ENCODE results near the gene ITGB8.

Gene ITGB8

GRCh38 chr7:20293336-20293735, 37.4 kb upstream of the ITGB8 start:
- Histone ChIP-seq H3K79me1 (ENCODE audit: low read depth, low read length) (no peaks in the 10 kb centered on the region), H3K9me3 (replicated peaks in 1 of 2; ENCODE audit: control insufficient read depth in 2 of 2, insufficient read depth in 1 of 2, low read depth in 1 of 2, low read length in 2 of 2) (peaks cover 0 to 8% of the 10 kb centered on the region in 2 donors), H3K18ac (ENCODE audit: low read length) (no peak overlapping the region), H3K23ac (ENCODE audit: low read depth, low read length, poor library complexity) (no peak overlapping the region), H3K27me3 (ENCODE audit: control insufficient read depth in 3 of 3, insufficient read depth in 3 of 3, low read depth in 1 of 3, low read length in 3 of 3) (no peaks in the 10 kb centered on the region), H4K8ac (ENCODE audit: low read depth, low read length) (no peak overlapping the region), H4K91ac (ENCODE audit: low read depth, low read length, poor library complexity) (no peak overlapping the region), H2BK15ac (ENCODE audit: low read length) (no peak overlapping the region), H2AK5ac (ENCODE audit: low read depth, low read length) (no peak overlapping the region), H3K14ac (ENCODE audit: low read length) (no peak overlapping the region), H3K4ac (ENCODE audit: low read length) (no peak overlapping the region), H2AFZ (ENCODE audit: low read length) (no peak overlapping the region), H3K36me3 (replicated peaks in 1 of 2; ENCODE audit: control insufficient read depth in 2 of 2, insufficient read depth in 2 of 2, low read length in 2 of 2) (no peaks in the 10 kb centered on the region), H3K4me1 (ENCODE audit: control insufficient read depth in 2 of 2, insufficient read depth in 1 of 2, low read depth in 1 of 2, low read length in 2 of 2) (peaks cover 0 to 2% of the 10 kb centered on the region in 2 donors), H3K4me3 (ENCODE audit: low read length in 2 of 2) (no peak overlapping the region), H3K4me2 (ENCODE audit: insufficient read depth, low read length, poor library complexity, severe bottlenecking) (no peak overlapping the region), H2BK120ac (ENCODE audit: low read depth, low read length) (no peak overlapping the region), H3K9ac (ENCODE audit: low read depth, low read length, poor library complexity) (no peak overlapping the region), H3K27ac (replicated peaks; ENCODE audit: low read length) (no peak overlapping the region), H2BK12ac (ENCODE audit: low read length) (no peak overlapping the region), H2BK5ac (ENCODE audit: low read length) (no peak overlapping the region)
- DNase-seq (ENCODE audit: low spot score), result no peak
- WGBS, 2 donors (ENCODE audit: extremely low coverage in 2 of 2, insufficient read length in 2 of 2, insufficient replicate concordance in 1 of 2), result no CpG with 5 or more reads among the region's 3 CpGs

- DNase-seq (ENCODE audit: low spot score), result no peak
Measured at GRCh38 chr7:20296444-20296843, 34.3 kb upstream of the ITGB8 start.

DNA sequence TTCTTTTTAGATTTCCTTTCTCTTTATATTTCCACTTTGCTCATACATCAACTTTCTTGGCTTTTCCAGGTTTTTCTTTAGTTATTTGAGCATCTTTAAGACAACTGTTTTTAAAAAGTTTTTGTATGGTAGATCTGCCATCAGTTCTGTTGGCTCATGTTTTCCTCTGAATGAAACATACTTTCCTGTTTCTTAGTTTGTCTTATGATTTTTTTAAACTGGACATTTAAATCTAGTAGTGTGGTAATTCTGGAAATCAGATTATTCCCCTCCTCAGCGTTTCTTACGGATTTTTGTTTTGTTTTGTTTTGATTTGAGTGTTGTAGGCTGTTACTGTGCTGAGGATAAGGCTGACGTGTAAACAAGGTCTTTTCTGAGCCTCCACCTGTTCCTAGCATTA, 33.8 kb upstream of the ITGB8 start:
- H3K27ac ChIP-seq (replicated peaks; ENCODE audit: low read length), result no peak overlapping the region
- no peak for DNase-seq (ENCODE audit: low spot score)

More at GRCh38 chr7:20296444-20296843, 34.3 kb upstream of the ITGB8 start:
- H4K8ac ChIP-seq (ENCODE audit: low read depth, low read length), result no peak overlapping the region
- no peak overlapping the region for H2BK120ac ChIP-seq (ENCODE audit: low read depth, low read length)
- no peak overlapping the region for H3K27ac ChIP-seq (replicated peaks; ENCODE audit: low read length)
- no peak overlapping the region for H2BK15ac ChIP-seq (ENCODE audit: low read length)
- no peak overlapping the region for H3K23ac ChIP-seq (ENCODE audit: low read depth, low read length, poor library complexity)
- no peak overlapping the region for H3K4me3 ChIP-seq (ENCODE audit: low read length in 2 of 2)
- no peak overlapping the region for H2BK12ac ChIP-seq (ENCODE audit: low read length)
- H2AFZ ChIP-seq (ENCODE audit: low read length), result no peak overlapping the region
- no peak overlapping the region for H3K18ac ChIP-seq (ENCODE audit: low read length)
- peaks cover 0 to 8% of the 10 kb centered on the region in 2 donors for H3K9me3 ChIP-seq (replicated peaks in 1 of 2; ENCODE audit: control insufficient read depth in 2 of 2, insufficient read depth in 1 of 2, low read depth in 1 of 2, low read length in 2 of 2)
- H3K4ac ChIP-seq (ENCODE audit: low read length), result no peak overlapping the region
- peaks cover 0 to 2% of the 10 kb centered on the region in 2 donors for H3K4me1 ChIP-seq (ENCODE audit: control insufficient read depth in 2 of 2, insufficient read depth in 1 of 2, low read depth in 1 of 2, low read length in 2 of 2)
- H3K79me1 ChIP-seq (ENCODE audit: low read depth, low read length), result no peaks in the 10 kb centered on the region
- H2AK5ac ChIP-seq (ENCODE audit: low read depth, low read length), result no peak overlapping the region
- H3K4me2 ChIP-seq (ENCODE audit: insufficient read depth, low read length, poor library complexity, severe bottlenecking), result no peak overlapping the region
- H3K9ac ChIP-seq (ENCODE audit: low read depth, low read length, poor library complexity), result no peak overlapping the region
- WGBS, 2 donors (ENCODE audit: extremely low coverage in 2 of 2, insufficient read length in 2 of 2, insufficient replicate concordance in 1 of 2), result no CpG with 5 or more reads among the region's 3 CpGs
- no peak overlapping the region for H4K91ac ChIP-seq (ENCODE audit: low read depth, low read length, poor library complexity)
- no peak overlapping the region for H3K14ac ChIP-seq (ENCODE audit: low read length)
- H3K27me3 ChIP-seq (ENCODE audit: control insufficient read depth in 3 of 3, insufficient read depth in 3 of 3, low read depth in 1 of 3, low read length in 3 of 3), result no peaks in the 10 kb centered on the region
- H2BK5ac ChIP-seq (ENCODE audit: low read length), result no peak overlapping the region
- no peaks in the 10 kb centered on the region for H3K36me3 ChIP-seq (replicated peaks in 1 of 2; ENCODE audit: control insufficient read depth in 2 of 2, insufficient read depth in 2 of 2, low read length in 2 of 2)

DNA sequence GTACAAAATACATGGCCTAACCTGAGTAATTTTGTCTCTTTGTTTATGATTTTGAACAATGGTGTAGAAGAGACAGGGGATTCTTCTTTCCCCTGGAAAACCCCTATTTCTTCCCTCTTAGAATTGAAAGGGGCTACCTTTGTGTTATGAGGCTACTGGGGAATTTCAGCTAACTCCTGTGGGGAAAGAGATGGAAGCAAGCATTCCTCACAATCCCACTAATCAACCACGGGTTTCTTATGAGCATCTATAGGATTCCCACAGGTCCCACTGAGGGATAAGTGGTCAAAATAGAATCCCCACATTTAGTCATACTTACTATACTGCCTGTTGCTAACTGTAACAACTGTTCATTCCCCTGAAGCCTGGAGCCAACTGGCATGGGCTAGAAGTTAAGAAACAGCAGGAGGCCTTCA, 32.2 kb upstream of the ITGB8 start:
- Histone ChIP-seq H3K14ac (ENCODE audit: low read length) (no peak overlapping the region), H3K18ac (ENCODE audit: low read length) (no peak overlapping the region), H2BK120ac (ENCODE audit: low read depth, low read length) (no peak overlapping the region), H3K4ac (ENCODE audit: low read length) (no peak overlapping the region), H3K23ac (ENCODE audit: low read depth, low read length, poor library complexity) (no peak overlapping the region), H3K4me1 (ENCODE audit: control insufficient read depth in 2 of 2, insufficient read depth in 1 of 2, low read depth in 1 of 2, low read length in 2 of 2) (peaks cover 0 to 2% of the 10 kb centered on the region in 2 donors), H3K27me3 (ENCODE audit: control insufficient read depth in 3 of 3, insufficient read depth in 3 of 3, low read depth in 1 of 3, low read length in 3 of 3) (no peaks in the 10 kb centered on the region), H3K9me3 (replicated peaks in 1 of 2; ENCODE audit: control insufficient read depth in 2 of 2, insufficient read depth in 1 of 2, low read depth in 1 of 2, low read length in 2 of 2) (peaks cover 0 to 8% of the 10 kb centered on the region in 2 donors), H2AFZ (ENCODE audit: low read length) (no peak overlapping the region), H2AK5ac (ENCODE audit: low read depth, low read length) (no peak overlapping the region), H4K91ac (ENCODE audit: low read depth, low read length, poor library complexity) (no peak overlapping the region), H3K36me3 (replicated peaks in 1 of 2; ENCODE audit: control insufficient read depth in 2 of 2, insufficient read depth in 2 of 2, low read length in 2 of 2) (no peaks in the 10 kb centered on the region), H3K79me1 (ENCODE audit: low read depth, low read length) (no peaks in the 10 kb centered on the region), H3K27ac (replicated peaks; ENCODE audit: low read length) (no peak overlapping the region), H3K4me3 (ENCODE audit: low read length in 2 of 2) (no peak overlapping the region), H3K4me2 (ENCODE audit: insufficient read depth, low read length, poor library complexity, severe bottlenecking) (no peak overlapping the region), H2BK5ac (ENCODE audit: low read length) (no peak overlapping the region), H4K8ac (ENCODE audit: low read depth, low read length) (no peak overlapping the region), H2BK12ac (ENCODE audit: low read length) (no peak overlapping the region), H2BK15ac (ENCODE audit: low read length) (no peak overlapping the region), H3K9ac (ENCODE audit: low read depth, low read length, poor library complexity) (no peak overlapping the region)
- no peak for DNase-seq (ENCODE audit: low spot score)
- no CpG with 5 or more reads among the region's 1 CpG for WGBS, 2 donors (ENCODE audit: extremely low coverage in 2 of 2, insufficient read length in 2 of 2, insufficient replicate concordance in 1 of 2)

More for the DNA sequence above, 33.8 kb upstream of the ITGB8 start:
- H3K4ac ChIP-seq (ENCODE audit: low read length), result no peak overlapping the region
- no peak overlapping the region for H3K4me2 ChIP-seq (ENCODE audit: insufficient read depth, low read length, poor library complexity, severe bottlenecking)
- H3K9me3 ChIP-seq (replicated peaks in 1 of 2; ENCODE audit: control insufficient read depth in 2 of 2, insufficient read depth in 1 of 2, low read depth in 1 of 2, low read length in 2 of 2), result peaks cover 0 to 8% of the 10 kb centered on the region in 2 donors
- H2AFZ ChIP-seq (ENCODE audit: low read length), result no peak overlapping the region
- no peak overlapping the region for H3K9ac ChIP-seq (ENCODE audit: low read depth, low read length, poor library complexity)
- no peak overlapping the region for H3K4me3 ChIP-seq (ENCODE audit: low read length in 2 of 2)
- no peaks in the 10 kb centered on the region for H3K79me1 ChIP-seq (ENCODE audit: low read depth, low read length)
- H2BK5ac ChIP-seq (ENCODE audit: low read length), result no peak overlapping the region
- H2BK15ac ChIP-seq (ENCODE audit: low read length), result no peak overlapping the region
- H3K14ac ChIP-seq (ENCODE audit: low read length), result no peak overlapping the region
- no peaks in the 10 kb centered on the region for H3K36me3 ChIP-seq (replicated peaks in 1 of 2; ENCODE audit: control insufficient read depth in 2 of 2, insufficient read depth in 2 of 2, low read length in 2 of 2)
- H3K23ac ChIP-seq (ENCODE audit: low read depth, low read length, poor library complexity), result no peak overlapping the region
- H2BK120ac ChIP-seq (ENCODE audit: low read depth, low read length), result no peak overlapping the region
- H2BK12ac ChIP-seq (ENCODE audit: low read length), result no peak overlapping the region
- H4K91ac ChIP-seq (ENCODE audit: low read depth, low read length, poor library complexity), result no peak overlapping the region
- H3K4me1 ChIP-seq (ENCODE audit: control insufficient read depth in 2 of 2, insufficient read depth in 1 of 2, low read depth in 1 of 2, low read length in 2 of 2), result peaks cover 0 to 2% of the 10 kb centered on the region in 2 donors
- no peak overlapping the region for H2AK5ac ChIP-seq (ENCODE audit: low read depth, low read length)
- H4K8ac ChIP-seq (ENCODE audit: low read depth, low read length), result no peak overlapping the region
- H3K18ac ChIP-seq (ENCODE audit: low read length), result no peak overlapping the region
- H3K27me3 ChIP-seq (ENCODE audit: control insufficient read depth in 3 of 3, insufficient read depth in 3 of 3, low read depth in 1 of 3, low read length in 3 of 3), result no peaks in the 10 kb centered on the region
- no CpG with 5 or more reads among the region's 3 CpGs for WGBS, 2 donors (ENCODE audit: extremely low coverage in 2 of 2, insufficient read length in 2 of 2, insufficient replicate concordance in 1 of 2)

All from neuronal stem cell (in vitro differentiated cells).